HG03457 (cell line): ENCODE results near the gene TNS3.
"Not testable (repeated sequence)": the region's sequence is repeated elsewhere in the genome, so short reads cannot be mapped to it uniquely, and the experiment has no call there.

ENCODE experiments used
- ATAC-seq: cut with Tn5 transposase; IDR thresholded peaks from one replicate; pipeline ENCODE4 v1.9.1; 2021; ENCODE audit warnings: moderate number of reproducible peaks; ENCODE audit not compliant: unreplicated experiment

The TNS3 gene

DNA sequence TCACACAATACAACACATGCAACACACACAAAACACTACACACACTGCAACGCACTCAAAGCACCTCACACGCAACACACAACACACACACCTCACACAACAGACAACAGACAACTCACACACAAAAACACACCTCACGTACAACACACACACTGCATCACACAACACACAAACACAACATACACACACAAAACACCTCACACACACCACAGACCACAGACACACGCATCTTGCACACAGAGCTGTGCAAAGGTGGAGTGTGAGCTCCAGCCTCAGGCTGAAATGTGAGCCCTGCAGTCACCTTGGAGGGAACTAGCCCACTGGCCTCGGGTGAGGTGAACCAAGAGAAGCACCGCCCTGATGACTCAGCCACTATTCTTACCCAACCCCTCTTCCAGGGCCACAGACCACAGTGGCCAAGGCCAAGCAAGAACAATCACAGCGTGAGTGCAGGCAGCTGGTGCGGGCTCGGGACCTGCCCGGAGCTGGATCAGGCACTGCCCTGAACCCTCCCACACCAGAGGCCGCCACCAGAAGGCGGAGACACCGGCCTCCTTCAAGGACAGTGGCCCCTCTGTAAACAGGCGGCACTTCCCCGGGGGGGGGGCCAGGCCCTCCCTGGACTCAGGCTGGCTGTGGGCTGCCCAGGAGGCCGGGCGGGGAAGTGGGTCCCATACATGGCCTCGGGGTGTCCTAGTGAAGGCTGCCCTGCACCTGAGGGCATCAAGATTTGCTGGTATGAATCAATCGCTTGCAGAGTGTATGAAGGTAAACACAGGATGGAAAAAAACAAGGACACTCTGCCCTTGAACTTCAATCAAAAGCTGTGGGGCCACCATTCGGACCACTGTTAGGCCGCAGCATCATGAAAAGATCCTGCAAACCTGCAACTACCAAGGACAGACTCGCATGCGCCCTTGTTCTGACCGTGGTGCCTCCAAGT, 106.7 kb downstream of the TNS3 start:
- peak; percentile 83 for ATAC-seq

DNA sequence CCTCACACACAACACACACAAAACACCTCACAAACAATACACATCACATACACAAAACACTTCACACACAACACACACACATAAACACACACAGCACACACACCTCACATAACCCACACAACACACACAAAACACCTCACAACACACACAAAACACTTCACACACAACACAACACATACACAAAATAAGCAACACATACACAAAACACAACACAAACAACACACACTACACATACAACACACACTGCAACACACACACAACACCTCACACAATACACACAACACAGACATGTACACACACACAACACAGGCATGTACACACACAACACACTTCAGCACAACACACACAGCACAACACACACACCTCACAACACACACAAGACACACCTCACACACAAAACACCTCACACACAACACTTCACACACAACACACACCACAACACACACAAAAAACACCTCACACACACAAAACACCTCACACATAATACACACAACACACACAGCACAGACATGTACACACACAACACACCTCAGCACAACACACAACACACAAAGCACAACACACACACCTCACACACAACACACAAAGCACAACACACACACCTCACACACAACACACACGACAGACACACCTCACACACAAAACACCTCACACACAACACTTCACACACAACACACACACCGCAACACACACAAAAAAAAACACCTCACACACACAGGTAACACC, 107.5 kb downstream of the TNS3 start:
- ATAC-seq: no peak

DNA sequence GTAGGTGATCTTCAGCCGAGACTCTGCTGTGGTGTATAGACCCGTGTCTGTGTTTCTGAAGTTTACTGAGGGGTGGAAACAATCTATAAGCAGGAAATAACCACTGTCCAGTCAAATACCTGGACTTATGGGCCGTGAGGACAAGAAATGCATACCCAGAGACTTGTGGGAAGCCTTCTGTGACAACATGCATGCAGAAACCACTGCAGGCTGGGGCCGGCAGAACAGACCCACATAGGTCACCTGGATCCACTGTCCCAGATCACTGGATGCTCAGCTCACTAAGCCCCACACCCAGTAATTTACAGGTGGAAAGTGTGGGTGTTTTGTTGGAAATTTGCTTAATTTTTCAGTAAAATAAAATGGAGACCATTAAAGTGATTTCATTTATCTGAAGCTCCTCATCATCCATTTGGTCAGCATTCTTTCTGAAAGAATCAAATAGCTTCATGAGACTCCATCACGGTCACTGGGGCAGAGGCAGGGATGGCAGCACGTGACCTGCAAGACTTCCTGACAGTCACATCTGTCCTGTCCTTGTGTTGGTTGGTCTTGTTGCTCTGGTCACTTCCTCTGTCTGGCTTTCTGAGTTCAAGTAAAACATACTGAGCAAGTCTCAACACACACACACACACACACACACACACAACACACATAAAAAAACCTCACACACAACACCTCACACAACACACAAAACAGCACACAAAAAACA, 108.3 kb downstream of the TNS3 start:
- no peak for ATAC-seq

DNA sequence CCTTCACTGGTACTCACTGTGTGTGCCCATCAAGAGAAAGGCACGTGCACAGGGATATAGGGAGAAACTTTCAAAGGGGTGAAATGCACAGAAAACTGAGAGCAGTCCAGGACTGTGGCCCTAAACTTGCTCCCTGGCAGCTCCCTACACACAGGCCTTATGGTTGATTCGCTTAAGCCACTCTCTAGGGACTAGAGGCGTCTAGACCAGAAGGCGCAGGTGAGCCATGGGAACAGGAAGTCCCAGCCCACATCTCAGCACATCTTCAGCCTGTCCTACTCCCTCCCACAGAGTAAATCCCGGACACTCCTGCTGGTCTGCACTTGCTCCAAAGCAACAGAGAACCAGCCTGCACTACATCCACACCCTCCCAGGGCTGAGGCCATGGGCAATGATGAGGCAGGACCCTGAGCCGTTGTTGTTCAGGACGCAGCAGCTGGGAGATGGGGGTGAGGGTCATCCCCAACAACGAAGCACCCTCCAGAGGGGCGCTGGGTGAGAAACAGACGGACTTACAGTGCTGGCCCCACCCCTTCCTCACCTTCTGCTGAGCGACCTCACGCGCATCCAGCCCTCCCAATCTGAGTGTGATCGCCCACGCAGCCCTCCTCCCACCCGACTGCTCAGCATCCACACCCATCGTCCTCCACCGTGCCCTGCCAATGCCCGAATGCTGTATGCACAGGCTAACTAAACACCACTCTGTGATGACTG, 109.3 kb downstream of the TNS3 start:
- ATAC-seq: no peak

DNA sequence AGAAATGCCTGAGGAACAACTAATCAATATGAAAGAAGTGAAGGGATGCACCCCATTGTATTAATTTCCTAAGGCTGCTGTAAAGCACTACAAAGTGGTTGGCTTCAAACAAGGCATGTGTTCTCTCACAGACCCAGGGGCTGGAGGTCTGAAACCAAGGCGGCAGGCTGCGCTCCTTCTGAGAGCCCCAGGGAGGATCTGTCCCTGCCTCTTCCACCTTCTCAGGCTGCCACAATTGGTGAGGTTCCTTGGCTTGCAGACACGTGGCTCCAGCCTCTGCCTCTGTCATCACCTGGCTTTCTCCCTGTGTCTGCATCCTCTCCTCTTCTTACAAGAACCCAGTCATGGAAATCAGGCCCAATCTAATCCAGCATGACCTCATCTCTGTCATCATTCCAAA, 110.1 kb downstream of the TNS3 start:
- no peak for ATAC-seq

DNA sequence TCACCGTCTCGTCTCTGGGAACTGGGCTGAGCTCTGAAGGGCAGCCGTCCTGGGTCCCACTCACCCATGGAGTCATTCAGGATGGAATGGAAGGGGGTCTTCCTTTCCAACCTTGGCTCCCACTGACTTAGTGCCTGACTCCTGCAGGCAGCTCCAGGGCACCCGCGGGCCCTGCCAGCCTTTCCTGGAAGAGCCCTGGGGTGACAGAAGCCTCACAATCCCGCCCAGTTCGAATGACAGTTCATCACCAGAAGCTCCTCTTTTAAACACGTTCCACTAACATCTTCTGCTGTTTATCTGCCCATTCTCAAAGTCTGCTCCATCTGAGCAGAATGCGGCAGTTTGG, 110.6 kb downstream of the TNS3 start:
- no peak for ATAC-seq

DNA sequence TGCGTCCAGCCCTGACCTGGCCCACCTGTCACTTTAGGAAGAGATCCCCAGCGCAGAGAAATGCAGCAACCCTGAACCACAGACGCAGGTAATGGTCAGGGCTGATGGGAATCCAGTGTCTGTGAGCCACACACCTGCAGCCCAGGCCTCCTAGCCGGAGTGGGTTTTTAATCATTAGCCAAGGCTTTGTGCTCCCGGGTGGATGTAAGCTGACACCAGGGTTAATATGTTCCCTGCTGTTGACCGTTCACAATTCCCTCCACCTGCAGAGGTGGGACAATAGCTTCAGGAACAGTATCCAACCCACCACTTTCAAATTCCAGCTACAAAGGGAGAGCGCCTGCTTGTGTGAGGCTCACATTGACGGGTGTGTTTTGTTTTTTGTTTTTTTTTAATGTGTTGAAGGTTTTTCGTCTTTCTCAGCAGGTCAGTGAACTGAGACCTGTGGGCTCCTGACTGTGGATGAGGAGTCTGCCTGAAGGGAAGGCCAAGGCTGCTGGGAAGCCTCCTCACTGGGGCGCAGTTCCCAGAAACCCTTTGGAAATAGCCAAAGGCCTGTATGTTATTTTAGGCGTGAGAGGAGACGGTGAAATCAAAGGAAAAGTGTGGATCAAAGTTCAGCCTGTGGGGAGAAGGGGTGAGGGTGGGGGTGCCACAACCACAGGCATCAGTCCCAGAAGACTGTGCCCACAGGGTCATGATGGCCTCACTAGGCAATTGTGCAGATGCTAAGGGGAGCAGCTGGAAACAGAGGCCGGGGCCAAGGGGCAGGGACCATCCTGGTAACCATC, 111.1 kb downstream of the TNS3 start:
- ATAC-seq: no peak

DNA sequence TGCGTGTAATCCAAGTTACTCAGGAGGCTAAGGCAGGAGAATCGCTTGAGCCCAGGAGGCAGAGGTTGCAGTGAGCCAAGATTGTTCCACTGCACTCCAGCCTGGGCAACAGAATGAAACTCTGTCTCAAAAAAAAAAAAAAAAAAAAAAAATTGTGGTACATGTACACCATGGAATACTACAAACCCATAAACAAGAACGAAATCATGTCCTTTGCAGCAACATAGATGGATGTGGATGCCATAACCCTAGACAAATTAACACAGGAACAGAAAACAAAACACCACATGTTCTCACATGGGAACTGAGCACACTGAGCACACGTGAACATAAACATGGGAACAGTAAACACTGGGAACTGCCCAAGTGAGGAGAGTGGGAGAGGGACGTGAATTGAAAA, 112.1 kb downstream of the TNS3 start:
- ATAC-seq: not testable (repeated sequence)

DNA sequence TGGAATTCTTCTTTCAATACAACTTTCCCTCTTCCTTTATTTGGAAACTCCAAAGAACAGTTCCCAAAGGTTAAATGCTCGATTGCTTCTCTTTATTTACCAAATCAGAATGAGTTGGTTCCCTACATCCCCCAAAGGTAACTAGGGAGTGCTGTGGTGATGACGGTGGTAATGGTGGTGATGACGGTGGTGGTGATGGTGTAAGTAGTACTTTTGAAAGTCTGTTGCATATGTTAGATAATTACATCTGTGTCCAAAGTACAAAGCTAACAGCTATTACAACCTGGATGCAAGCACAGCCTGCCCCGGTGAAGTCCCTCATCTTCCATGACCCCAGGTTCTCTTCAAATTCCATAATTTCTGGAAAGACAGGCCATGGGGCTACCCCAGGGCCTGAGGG, 115.1 kb downstream of the TNS3 start:
- no peak for ATAC-seq

DNA sequence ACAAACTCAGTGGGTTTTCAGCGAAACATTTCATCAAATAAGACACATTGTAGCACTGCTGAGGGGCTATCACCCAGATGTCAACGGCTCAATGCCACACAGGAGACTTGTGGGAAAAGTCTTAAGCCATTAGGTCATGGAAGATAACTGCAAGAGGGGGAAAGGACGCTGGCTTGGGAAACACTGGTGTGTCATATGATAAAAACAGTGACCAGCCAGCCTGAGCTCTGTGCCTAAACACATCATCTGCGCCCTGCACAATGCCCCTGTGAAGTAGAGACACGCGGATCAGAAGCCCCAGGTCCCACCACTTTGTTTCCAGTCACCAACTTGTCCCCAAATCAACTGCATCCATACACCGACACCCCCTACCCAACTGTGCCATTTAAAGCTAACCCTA, 116.7 kb downstream of the TNS3 start:
- no peak for ATAC-seq

DNA sequence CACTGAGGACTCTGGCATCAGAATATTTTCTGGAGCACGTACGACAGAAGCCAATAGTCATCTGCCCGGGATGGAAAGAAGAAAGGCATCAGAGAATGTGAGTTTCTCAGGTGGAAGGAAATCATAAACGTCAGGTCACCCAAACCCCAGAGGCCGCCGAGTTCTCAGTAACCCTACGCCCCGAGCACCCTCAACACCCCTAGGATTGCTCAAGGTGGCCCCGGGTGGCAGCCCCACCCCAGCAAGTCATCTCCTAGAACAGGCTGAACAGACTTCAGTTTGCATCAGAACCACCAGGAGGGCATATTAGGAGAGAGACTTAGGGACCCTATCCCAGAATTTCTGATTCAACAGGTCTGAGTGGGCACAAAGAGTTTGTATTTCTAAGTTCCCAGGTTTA, 117.6 kb downstream of the TNS3 start:
- ATAC-seq: no peak

DNA sequence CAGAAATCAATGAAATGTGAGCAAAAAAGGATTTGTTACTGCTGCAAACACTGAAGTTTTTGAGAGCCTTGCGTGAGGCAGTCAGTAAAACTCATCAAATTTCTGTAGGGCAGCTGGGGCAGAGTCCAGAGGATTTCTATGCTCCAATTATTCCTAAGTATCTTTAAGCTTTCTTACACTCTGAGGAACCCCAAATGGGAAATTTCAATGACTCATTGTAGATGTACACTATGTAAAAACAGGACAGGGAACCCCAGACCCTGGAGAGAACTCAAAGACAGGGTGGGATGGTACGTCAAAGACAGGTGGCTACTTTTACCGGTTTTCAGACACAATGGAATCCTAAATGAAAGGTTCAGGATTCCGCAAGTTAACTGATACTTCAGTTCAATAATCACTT, 120.2 kb downstream of the TNS3 start:
- ATAC-seq: no peak

DNA sequence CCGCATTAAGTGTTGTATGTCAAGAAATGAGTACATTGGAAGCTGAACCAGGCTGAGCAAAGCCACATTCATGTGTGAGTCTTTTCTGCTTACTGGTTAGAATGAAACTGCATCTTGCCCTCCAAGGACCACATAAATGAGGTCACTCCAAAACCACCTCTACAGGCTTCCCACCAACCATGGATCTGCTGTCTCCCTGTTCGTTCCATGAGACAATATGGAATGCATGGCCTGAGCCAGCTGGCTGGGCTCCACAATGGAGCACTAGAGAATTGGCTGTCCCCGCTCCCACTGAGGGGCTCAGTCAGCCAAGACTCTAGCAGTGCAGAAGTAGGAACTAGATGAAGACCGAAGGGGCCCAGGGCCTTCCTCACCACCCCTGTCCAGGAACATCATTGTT, 120.8 kb downstream of the TNS3 start:
- ATAC-seq: no peak

DNA sequence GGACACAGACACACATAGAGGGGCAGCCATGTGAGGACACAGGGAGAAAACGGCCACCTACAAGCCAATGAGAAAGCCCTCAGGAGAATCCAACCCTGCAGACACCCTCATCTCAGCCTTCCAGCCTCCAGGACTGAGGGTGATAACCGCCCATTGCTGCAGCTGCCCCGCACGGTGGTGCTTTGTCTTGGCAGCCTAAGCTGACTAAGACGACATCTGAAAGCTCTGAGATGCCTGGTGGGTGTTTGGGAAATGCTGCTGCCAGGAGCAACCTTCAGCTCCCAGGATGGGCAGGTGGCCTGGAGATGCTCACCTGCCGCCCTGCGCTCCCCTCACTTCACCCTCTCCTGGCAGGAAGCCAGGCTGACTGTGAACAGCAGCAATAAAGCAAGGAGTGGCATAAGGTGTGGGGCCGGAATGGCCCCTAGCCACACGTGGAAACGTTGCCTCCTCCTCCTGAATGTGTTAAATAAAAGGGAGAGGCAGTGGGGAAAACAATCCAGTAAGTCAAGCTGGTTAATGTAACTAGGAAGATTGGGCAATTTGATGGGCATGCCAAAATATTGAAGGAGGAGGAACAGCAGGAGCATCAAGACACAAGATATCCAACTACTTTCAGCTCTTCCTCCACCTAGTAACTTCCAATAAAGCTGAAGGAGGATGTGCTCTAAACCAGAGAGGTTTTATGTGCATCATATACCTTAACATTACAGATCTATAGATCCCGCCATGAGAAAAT, 121.5 kb downstream of the TNS3 start:
- ATAC-seq: no peak

DNA sequence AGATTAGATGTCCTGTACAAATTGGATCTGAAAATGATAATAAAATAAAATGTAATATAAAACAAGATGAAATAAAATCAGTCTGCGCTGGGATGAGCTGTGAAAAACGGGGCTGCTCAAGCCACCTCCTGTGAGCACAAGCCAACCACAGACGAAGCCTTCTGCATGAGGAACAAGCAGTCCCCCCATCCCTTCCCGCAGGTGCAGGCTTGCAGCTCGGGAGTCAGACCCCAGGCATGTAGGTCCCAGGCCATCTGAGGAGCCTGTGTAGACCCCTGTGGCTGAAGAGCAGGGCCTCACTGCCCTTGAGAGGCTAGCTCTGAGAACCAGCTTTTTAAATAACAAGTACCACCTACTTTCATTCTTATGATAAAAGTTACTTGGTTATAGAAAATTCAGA, 123.4 kb downstream of the TNS3 start:
- no peak for ATAC-seq

DNA sequence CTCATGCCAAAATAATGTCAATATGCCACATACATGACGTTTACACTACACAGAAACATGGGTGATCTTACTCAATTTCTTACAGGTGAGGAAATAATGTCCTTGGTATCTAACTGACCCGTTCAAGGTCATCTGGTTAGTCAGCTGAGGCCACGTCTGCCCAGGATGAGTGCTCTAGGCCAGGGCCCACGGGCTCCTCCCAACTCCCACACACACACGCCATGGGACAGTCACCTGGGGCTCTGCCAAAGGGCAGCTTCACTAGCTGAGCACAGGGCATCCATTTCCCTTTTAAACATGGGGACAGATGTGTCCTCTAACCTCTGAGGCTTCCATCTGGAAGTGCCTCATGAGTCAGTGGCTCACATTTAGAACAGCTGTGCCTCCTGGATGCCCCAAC, 123.9 kb downstream of the TNS3 start:
- no peak for ATAC-seq

DNA sequence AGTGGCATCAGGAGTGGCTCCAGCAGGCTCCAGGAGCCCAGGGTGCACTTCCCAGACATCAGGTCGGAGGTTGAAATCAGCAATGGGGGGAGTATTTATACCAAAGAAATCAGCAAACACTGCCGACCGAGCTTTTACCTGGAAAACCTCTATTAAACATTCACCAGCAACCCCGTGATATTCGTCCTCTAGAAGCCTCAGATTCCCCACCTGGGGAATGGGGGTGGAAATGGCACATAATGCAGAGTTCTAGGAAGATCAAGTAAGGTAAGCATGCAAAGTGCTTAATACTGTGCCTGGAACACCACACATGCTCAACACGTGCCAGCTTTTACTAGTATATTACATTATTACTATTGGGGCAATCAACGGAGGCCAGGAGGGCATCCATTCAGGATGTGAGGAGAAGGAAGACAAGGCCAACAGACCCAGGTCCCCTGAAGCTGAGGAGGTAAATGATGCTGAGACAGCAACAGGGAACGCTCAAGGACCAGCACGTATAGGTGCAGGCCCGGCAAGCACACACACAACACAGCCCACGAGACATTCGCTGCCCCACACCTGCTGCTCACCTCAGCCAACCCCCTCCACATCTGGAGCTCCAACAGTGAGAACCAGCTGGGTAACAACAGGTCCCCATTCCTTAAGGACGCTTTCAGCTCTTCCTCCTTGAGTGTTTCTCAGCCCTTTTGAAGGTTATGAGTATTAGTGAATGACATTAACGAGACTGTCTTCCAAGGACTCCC, 125.5 kb downstream of the TNS3 start:
- no peak for ATAC-seq

DNA sequence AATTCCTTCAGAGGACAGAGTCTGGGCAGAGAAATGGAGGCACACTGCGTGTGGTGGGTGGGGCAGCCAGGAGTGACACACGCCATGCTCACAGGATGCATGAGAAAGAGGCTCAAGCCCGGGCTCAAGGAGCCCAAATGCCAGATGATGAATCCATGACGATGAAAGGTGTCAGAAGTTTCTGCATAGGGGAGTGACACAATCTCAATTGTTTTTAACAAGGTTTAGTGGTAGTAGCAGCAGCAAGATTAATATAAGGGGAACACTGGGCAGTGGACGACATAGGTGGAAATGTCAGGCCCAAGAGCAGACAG, 126.1 kb downstream of the TNS3 start:
- ATAC-seq: no peak
